H1 (cell line): ENCODE measurements around the gene OSBPL9. TPM values are rescaled to one million over a fixed set of nuclear protein-coding genes. Genes with fewer than 3 reads are reported as not detected.

Source experiments
- CTCF ChIA-PET: fragments of 300-600 bp; sonication (Branson Sonifier 250); formaldehyde crosslinking; loops from one replicate; lab custom pipeline; 2021; ENCODE audit not compliant: partially characterized antibody; lab: Charles Lee
- POLR2A ChIA-PET: fragments of 300-600 bp; sonication (Branson Sonifier 250); formaldehyde crosslinking; loops from one replicate; lab custom pipeline; 2021; ENCODE audit warnings: inconsistent platforms; ENCODE audit not compliant: partially characterized antibody; lab: Charles Lee
- DNase-seq, 2 experiments: peaks; one replicate each; pipeline versions ENCODE4 v3.0.0 to v3.0.0-alpha.2; 2010 to 2022; ENCODE audit warnings: low spot score in 2 of 2, low read depth in 1 of 2, mixed read lengths in 1 of 2
- FAIRE-seq: peaks from 2 replicates; lab custom pipeline; 2011; peaks lifted over from hg19 to GRCh38; lab: Jason Lieb, UNC
- H2AFZ ChIP-seq: 2 replicates; pipeline ENCODE4 v1.8.1; 2012; ENCODE audit warnings: low read length, inconsistent platforms
- H2AK5ac ChIP-seq: 2 replicates; pipeline ENCODE4 v1.6.1; 2013; ENCODE audit warnings: low read depth, low read length
- H2BK120ac ChIP-seq: replicated peaks from 2 replicates; pipeline ENCODE3; 2013; ENCODE audit warnings: low read depth, low read length, inconsistent platforms
- H2BK12ac ChIP-seq: 2 replicates; pipeline ENCODE4 v1.6.1; 2013; ENCODE audit warnings: low read depth, low read length
- H2BK15ac ChIP-seq: 2 replicates; pipeline ENCODE4 v1.6.1; 2013; ENCODE audit warnings: low read length
- H2BK20ac ChIP-seq: 2 replicates; pipeline ENCODE4 v1.6.1; 2013; ENCODE audit warnings: low read length
- H2BK5ac ChIP-seq: 2 replicates; pipeline ENCODE4 v1.6.1; 2013; ENCODE audit warnings: low read depth, low read length
- H3K14ac ChIP-seq: 2 replicates; pipeline ENCODE4 v1.6.1; 2013; ENCODE audit warnings: inconsistent platforms; ENCODE audit not compliant: insufficient read length
- H3K18ac ChIP-seq: 2 replicates; pipeline ENCODE4 v1.6.1; 2013; ENCODE audit warnings: low read length; ENCODE audit errors: extremely low read depth
- H3K23ac ChIP-seq: 2 replicates; pipeline ENCODE4 v1.6.1; 2013; ENCODE audit warnings: inconsistent platforms; ENCODE audit not compliant: insufficient read length
- H3K23me2 ChIP-seq: 2 replicates; pipeline ENCODE4 v1.6.1; 2013; ENCODE audit warnings: low read depth, low read length
- H3K27ac ChIP-seq: 2 replicates; pipeline ENCODE4 v1.6.1; 2011; ENCODE audit warnings: low read depth, low read length, inconsistent platforms
- H3K27me3 ChIP-seq, 4 experiments: replicated peaks in 1 of 4; 1 replicate in 1 of 4; 2 replicates in 3 of 4; pipeline versions ENCODE4 v1.6.1 to v1.8.1; 2011 to 2013; ENCODE audit warnings: low read length in 3 of 4, mild to moderate bottlenecking in 3 of 4, inconsistent platforms in 2 of 4, mixed read lengths in 2 of 4, moderate library complexity in 1 of 4; ENCODE audit not compliant: control insufficient read depth in 3 of 4, insufficient read depth in 3 of 4; ENCODE audit errors: extremely low read depth in 1 of 4
- H3K36me3 ChIP-seq, 4 experiments: 2 replicates each; pipeline versions ENCODE4 v1.6.1 to v1.8.1; 2011 to 2013; ENCODE audit warnings: mild to moderate bottlenecking in 4 of 4, low read length in 3 of 4, moderate library complexity in 2 of 4, control low read depth in 1 of 4, inconsistent platforms in 1 of 4; ENCODE audit not compliant: insufficient read depth in 4 of 4, control insufficient read depth in 2 of 4
- H3K4ac ChIP-seq: replicated peaks from 2 replicates; pipeline ENCODE3; 2013; ENCODE audit warnings: low read length, low read depth, mixed read lengths, inconsistent platforms; ENCODE audit not compliant: insufficient read length
- H3K4me1 ChIP-seq, 4 experiments: replicated peaks in 1 of 4; 1 replicate in 1 of 4; 2 replicates in 3 of 4; pipeline versions ENCODE4 v1.6.1 to v1.8.1; 2011 to 2013; ENCODE audit warnings: low read length in 3 of 4, inconsistent platforms in 2 of 4, mixed read lengths in 1 of 4; ENCODE audit not compliant: insufficient read depth in 4 of 4, control insufficient read depth in 3 of 4
- H3K4me2 ChIP-seq, 2 experiments: 2 replicates each; pipeline versions ENCODE4 v1.6.1 to v1.8.1; 2011 to 2013; ENCODE audit warnings: low read depth in 2 of 2, low read length in 2 of 2, control low read depth in 1 of 2, inconsistent platforms in 1 of 2, mild to moderate bottlenecking in 1 of 2; ENCODE audit not compliant: insufficient read depth in 1 of 2
- H3K4me3 ChIP-seq, 4 experiments: fragments of 200-600, 300-600 bp in 1 of 4; sonication (generic), shearing (Covaris generic), sonication (Bioruptor Twin) in 1 of 4; 2 replicates each; pipeline versions ENCODE4 v1.5.1 to v1.8.1; 2011 to 2016; ENCODE audit warnings: low read length in 4 of 4, low read depth in 3 of 4, control low read depth in 2 of 4, inconsistent platforms in 2 of 4, mild to moderate bottlenecking in 2 of 4, mixed read lengths in 1 of 4, moderate library complexity in 1 of 4; ENCODE audit not compliant: insufficient read depth in 2 of 4; ENCODE audit errors: extremely low read depth in 1 of 4
- H3K56ac ChIP-seq: replicated peaks from 2 replicates; pipeline ENCODE3; 2013; ENCODE audit warnings: low read depth, mild to moderate bottlenecking, mixed read lengths, low read length, inconsistent platforms; ENCODE audit not compliant: insufficient read length
- H3K79me1 ChIP-seq: 2 replicates; pipeline ENCODE4 v1.6.1; 2013; ENCODE audit warnings: low read depth, low read length, control low read depth
- H3K79me2 ChIP-seq, 2 experiments: 2 replicates each; pipeline versions ENCODE4 v1.6.1 to v1.8.1; 2012 to 2013; ENCODE audit warnings: low read length in 2 of 2, mild to moderate bottlenecking in 2 of 2, inconsistent platforms in 1 of 2; ENCODE audit not compliant: insufficient read depth in 2 of 2, control insufficient read depth in 1 of 2
- H3K9ac ChIP-seq, 4 experiments: replicated peaks in 1 of 4; 1 replicate in 1 of 4; 2 replicates in 3 of 4; pipeline versions ENCODE4 v1.6.1 to v1.8.1; 2011 to 2013; ENCODE audit warnings: low read depth in 3 of 4, low read length in 3 of 4, control low read depth in 2 of 4, mild to moderate bottlenecking in 2 of 4, moderate library complexity in 2 of 4, inconsistent platforms in 1 of 4; ENCODE audit errors: extremely low read depth in 1 of 4
- H3K9me3 ChIP-seq, 2 experiments: 2 replicates each; pipeline versions ENCODE4 v1.6.1 to v1.8.1; 2012 to 2013; ENCODE audit warnings: mild to moderate bottlenecking in 2 of 2, moderate library complexity in 2 of 2, control low read depth in 1 of 2, inconsistent platforms in 1 of 2, low read depth in 1 of 2, low read length in 1 of 2, mixed read lengths in 1 of 2; ENCODE audit not compliant: insufficient read depth in 2 of 2
- H4K20me1 ChIP-seq, 2 experiments: replicated peaks in 1 of 2; 2 replicates each; pipeline versions ENCODE3 to v1.8.1; 2011 to 2013; ENCODE audit warnings: inconsistent platforms in 2 of 2, low read length in 2 of 2, mild to moderate bottlenecking in 1 of 2; ENCODE audit not compliant: insufficient read depth in 2 of 2, control insufficient read depth in 1 of 2
- H4K5ac ChIP-seq: 2 replicates; pipeline ENCODE4 v1.6.1; 2013; ENCODE audit warnings: low read length, low read depth, mixed read lengths, inconsistent platforms; ENCODE audit not compliant: insufficient read length
- H4K8ac ChIP-seq: 2 replicates; pipeline ENCODE4 v1.8.0; 2013; ENCODE audit warnings: mild to moderate bottlenecking, moderate library complexity, low read length, inconsistent platforms; ENCODE audit not compliant: insufficient read depth; ENCODE audit errors: extremely low read depth
- H4K91ac ChIP-seq: replicated peaks from 2 replicates; pipeline ENCODE3; 2013; ENCODE audit warnings: low read length, mixed read lengths, inconsistent platforms; ENCODE audit not compliant: insufficient read length
- CBX5 ChIP-seq: fragments of 300-800, 300-1000 bp; sonication (generic); IDR thresholded peaks from 2 replicates; pipeline ENCODE4 v1.7.1; 2016; ENCODE audit warnings: antibody characterized with exemption, low read length, low read depth
- GTF2F1 ChIP-seq: IDR thresholded peaks from 2 replicates; pipeline ENCODE4 v1.6.1; 2012; ENCODE audit warnings: low read depth, low read length, improper control_type of control experiment, borderline replicate concordance
- WGBS, 2 experiments: shearing (Covaris generic) in 1 of 2; methylation state at CpG; one replicate each; pipeline versions ENCODE4 v1.1.6 to v1.1.7; 2013 to 2015; ENCODE audit warnings: low lambda C conversion rate in 2 of 2, mixed read lengths in 2 of 2, inconsistent platforms in 1 of 2, low coverage in 1 of 2, missing lambda C conversion rate in 1 of 2; ENCODE audit not compliant: insufficient replicate concordance in 2 of 2, insufficient coverage in 1 of 2, insufficient read length in 1 of 2; ENCODE audit errors: extremely low coverage in 1 of 2, missing lambda C conversion rate in 1 of 2; 5-methylcytosine and 5-hydroxymethylcytosine counted together
- polyA plus RNA-seq, 7 experiments: library from polyadenylated mRNA; depleted of rRNA in 3 of 7; stranded (reverse) in 5 of 7; unstranded in 2 of 7; fragments of >200 nt in 5 of 7; fragments of 200-250 nt in 2 of 7; gene quantifications; 1 replicate in 5 of 7; 2 replicates in 1 of 7; 4 replicates in 1 of 7; pipeline versions ENCODE4 v1.2.1 to v1.2.3, GENCODE V29; 2011 to 2013; ENCODE audit warnings: missing spikeins in 2 of 7, mixed read lengths in 2 of 7
- total RNA-seq: library from RNA; stranded (reverse); fragmentation: NEBNext Ultra II Directional; extraction: Animal tissue kit (Norgen Biotek cat#: 25700); gene quantifications from 2 replicates; pipeline ENCODE4 v1.2.1, GENCODE V29; 2021

Gene OSBPL9
- total and polyA plus RNA-seq, 2 of the 8 experiments (the other 6 are each of a cell fraction or from before 2014, with no cell fraction given), result 58.2 to 71.6 TPM

DNA sequence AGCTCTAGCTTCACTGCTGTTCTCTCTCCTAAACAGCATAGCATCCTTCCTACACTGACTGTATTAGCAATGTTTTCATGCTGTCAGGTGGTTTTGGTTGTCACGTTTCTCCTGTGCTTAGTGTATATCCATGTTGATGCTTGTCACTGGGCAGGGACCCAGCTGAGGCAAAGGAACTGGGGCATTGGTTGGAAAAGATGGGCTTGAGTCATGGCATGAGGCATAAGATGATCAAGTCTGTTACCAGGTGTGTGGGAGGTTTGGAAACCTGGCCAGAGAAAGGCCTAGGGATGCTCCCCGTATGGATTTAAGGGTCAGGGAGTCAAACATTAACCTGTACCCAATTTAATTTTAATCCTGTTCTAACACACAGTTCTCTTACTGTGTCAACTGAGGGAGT, 69.6 kb downstream of the OSBPL9 start:
- H3K18ac ChIP-seq, result no peak overlapping the region
- H2AFZ ChIP-seq, result no peak overlapping the region
- FAIRE-seq (no peak), DNase-seq (no peak)
- no peaks in the 10 kb centered on the region for H3K27me3 ChIP-seq
- no peak overlapping the region for H3K14ac ChIP-seq
- CTCF ChIA-PET, result no interaction called here
- no peaks in the 10 kb centered on the region; a peak in 1 of 7 replicates for H3K4me1 ChIP-seq
- H2AK5ac ChIP-seq, result no peak overlapping the region
- no peak overlapping the region for H3K23ac ChIP-seq
- no peak overlapping the region for H3K4me2 ChIP-seq
- H3K9ac ChIP-seq, result no peak overlapping the region
- no peaks in the 10 kb centered on the region for H4K20me1 ChIP-seq
- no peak overlapping the region for H2BK15ac ChIP-seq
- WGBS, 2 experiments, result 81% methylated on average over 2 of the region's 2 CpGs; no CpG with 5 or more reads in 1 of the 2 experiments
- no peaks in the 10 kb centered on the region for H3K36me3 ChIP-seq
- no peak overlapping the region for H2BK5ac ChIP-seq
- H3K56ac ChIP-seq, result no peak overlapping the region
- H3K79me1 ChIP-seq, result no peaks in the 10 kb centered on the region; the same call in 1 of the 2 replicates
- no peak overlapping the region for H4K5ac ChIP-seq
- no peak overlapping the region for H3K27ac ChIP-seq
- no peak overlapping the region for H2BK120ac ChIP-seq
- no peaks in the 10 kb centered on the region for H3K9me3 ChIP-seq
- no peak overlapping the region for H2BK12ac ChIP-seq
- H3K4ac ChIP-seq, result no peak overlapping the region
- no peaks in the 10 kb centered on the region for H3K23me2 ChIP-seq
- H3K79me2 ChIP-seq, result no peaks in the 10 kb centered on the region
- H4K91ac ChIP-seq, result no peak overlapping the region
- H4K8ac ChIP-seq, result no peak overlapping the region
- no peak overlapping the region for H3K4me3 ChIP-seq
- H2BK20ac ChIP-seq, result no peak overlapping the region
- POLR2A ChIA-PET, result interaction anchor here (1.0 kb wide), 1 partner anchor 8 kb away, joined by 3 read pairs; no protein-coding TSS in a partner anchor
- TF ChIP-seq GTF2F1 (no peak), CBX5 (no peak)
